ENCODE results near the gene ATP1A3. TPM values are rescaled to one million over a fixed set of nuclear protein-coding genes. Genes with fewer than 3 reads are reported as not detected.
A peak's percentile ranks its signal among the peaks of the same experiment; 100 is the strongest.

Gene ATP1A3
- total and polyA plus RNA-seq, 2 experiments from 2014 or later = 6.1 to 8.1 TPM

DNA sequence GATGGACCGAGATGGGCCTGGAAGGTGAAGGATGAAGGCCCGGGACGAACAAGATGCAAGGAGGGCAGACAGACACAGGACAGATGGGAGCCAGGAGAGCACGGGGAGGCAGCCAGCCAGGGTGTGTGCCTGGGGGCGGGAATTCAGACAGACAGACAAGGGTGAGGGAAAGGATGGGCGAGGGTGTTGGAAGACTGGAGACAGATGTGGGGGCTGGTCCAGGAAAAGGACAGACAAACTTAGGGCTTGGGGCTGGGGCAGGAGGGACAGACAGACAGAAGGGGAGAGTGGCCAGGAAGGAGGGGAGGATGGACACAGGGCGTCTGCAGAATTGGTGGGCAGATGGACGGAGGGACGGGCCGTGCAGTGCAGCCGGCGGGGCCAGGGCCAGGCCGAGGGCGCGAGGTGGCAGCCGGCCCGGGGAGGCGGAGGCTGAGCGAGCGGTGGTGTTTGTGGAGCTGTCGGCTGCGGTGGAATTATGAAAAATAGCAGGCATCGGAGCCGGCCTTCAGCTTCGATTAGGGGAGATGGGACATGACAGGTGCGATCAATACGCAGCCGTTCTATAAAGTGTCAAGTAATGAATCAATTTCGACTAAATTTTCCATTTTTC is 61.2 kb downstream of the ATP1A3 start:
- H3K4me1 ChIP-seq (ENCODE audit: low read depth) = no peaks in the 10 kb centered on the region
- no peak for DNase-seq (ENCODE audit: low read depth in 1 of 2, low spot score in 1 of 2)

GRCh38 chr19:41932259-41932719 is 61.7 kb downstream of the ATP1A3 start:
- Histone ChIP-seq H3K27me3 (peaks cover 96% of the 10 kb centered on the region), H3K4me3 (no peak overlapping the region), H3K4me1 (ENCODE audit: low read depth) (no peaks in the 10 kb centered on the region), H3K9me3 (ENCODE audit: low read depth) (no peaks in the 10 kb centered on the region), H3K36me3 (no peaks in the 10 kb centered on the region), H3K27ac (no peak overlapping the region)
- DNase-seq (ENCODE audit: low read depth in 1 of 2, low spot score in 1 of 2) = no peak
- TF ChIP-seq CTCF (IDR thresholded peaks at IDR 0.05; ENCODE audit: low read depth, low read length) = no peak

More for the DNA sequence above, 61.2 kb downstream of the ATP1A3 start:
- no peak for TF ChIP-seq CTCF (IDR thresholded peaks at IDR 0.05; ENCODE audit: low read depth, low read length)
- H3K9me3 ChIP-seq (ENCODE audit: low read depth) = no peaks in the 10 kb centered on the region
- peaks cover 96% of the 10 kb centered on the region for H3K27me3 ChIP-seq
- H3K36me3 ChIP-seq = no peaks in the 10 kb centered on the region
- no peak overlapping the region for H3K27ac ChIP-seq
- no peak overlapping the region for H3K4me3 ChIP-seq

DNA sequence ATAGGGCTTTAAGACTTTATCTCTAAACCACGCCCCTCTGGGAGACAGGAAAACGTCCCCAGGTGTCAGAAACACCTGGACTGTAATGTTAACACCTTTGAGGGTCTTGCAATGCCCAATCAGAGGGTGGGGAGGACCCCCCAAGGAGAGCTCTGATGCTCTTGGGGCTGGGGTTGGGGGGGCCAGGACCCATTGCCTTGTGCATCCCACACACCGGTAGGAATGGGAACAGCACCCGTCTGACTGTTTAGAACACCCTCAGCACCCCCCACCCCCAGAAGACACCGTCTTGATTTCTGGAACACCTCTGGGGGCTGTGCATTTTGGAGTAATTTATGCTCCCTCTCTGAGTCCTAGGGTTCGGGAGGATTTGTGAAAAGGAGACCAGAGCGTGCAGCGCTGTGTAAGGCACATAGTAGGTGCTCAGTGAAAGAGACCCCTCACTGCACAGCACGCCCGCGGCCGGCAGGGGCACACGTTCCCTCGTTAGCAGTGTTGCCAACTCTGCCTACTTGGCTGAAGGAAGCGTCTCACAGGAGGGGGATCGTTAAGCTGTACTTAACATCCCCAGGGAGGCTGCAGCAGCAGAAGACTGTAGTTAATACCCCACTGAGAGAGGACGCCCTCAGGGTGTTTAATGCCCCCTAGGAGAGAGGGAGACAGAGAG is 63.0 kb downstream of the ATP1A3 start:
- Histone ChIP-seq H3K4me1 (ENCODE audit: low read depth) (no peaks in the 10 kb centered on the region), H3K4me3 (no peak overlapping the region)

GRCh38 chr19:41930322-41930722 is 63.7 kb downstream of the ATP1A3 start:
- H3K4me1 ChIP-seq (ENCODE audit: low read depth) = no peaks in the 10 kb centered on the region
- TF ChIP-seq CTCF (IDR thresholded peaks at IDR 0.05; ENCODE audit: low read depth, low read length) = no peak

More for the DNA sequence above, 63.0 kb downstream of the ATP1A3 start:
- no peak for DNase-seq (ENCODE audit: low read depth in 1 of 2, low spot score in 1 of 2)
- peak; percentile 53 for TF ChIP-seq CTCF (IDR thresholded peaks at IDR 0.05; ENCODE audit: low read depth, low read length)
- no peaks in the 10 kb centered on the region for H3K9me3 ChIP-seq (ENCODE audit: low read depth)
- H3K27ac ChIP-seq = no peak overlapping the region
- peaks cover 96% of the 10 kb centered on the region for H3K27me3 ChIP-seq
- no peaks in the 10 kb centered on the region for H3K36me3 ChIP-seq

GRCh38 chr19:41929536-41930071 is 64.4 kb downstream of the ATP1A3 start:
- no peaks in the 10 kb centered on the region for H3K9me3 ChIP-seq (ENCODE audit: low read depth)
- H3K4me3 ChIP-seq = no peak overlapping the region
- TF ChIP-seq CTCF (IDR thresholded peaks at IDR 0.05; ENCODE audit: low read depth, low read length) = no peak
- peaks cover 98% of the 10 kb centered on the region for H3K27me3 ChIP-seq
- no peaks in the 10 kb centered on the region for H3K36me3 ChIP-seq
- H3K27ac ChIP-seq = no peak overlapping the region
- DNase-seq (ENCODE audit: low read depth in 1 of 2, low spot score in 1 of 2) = no peak
- H3K4me1 ChIP-seq (ENCODE audit: low read depth) = no peaks in the 10 kb centered on the region

More at GRCh38 chr19:41930322-41930722, 63.7 kb downstream of the ATP1A3 start:
- DNase-seq (ENCODE audit: low read depth in 1 of 2, low spot score in 1 of 2) = no peak
- Histone ChIP-seq H3K4me3 (no peak overlapping the region), H3K36me3 (no peaks in the 10 kb centered on the region), H3K27me3 (peaks cover 96% of the 10 kb centered on the region), H3K9me3 (ENCODE audit: low read depth) (no peaks in the 10 kb centered on the region), H3K27ac (no peak overlapping the region)

All from cardiac muscle cell (in vitro differentiated cells and primary cell).